GM21447 (cell line): ENCODE measurements around the gene SARDH.

Experiments used
- ATAC-seq: cut with Tn5 transposase; IDR thresholded peaks from one replicate; pipeline ENCODE4 v1.9.1; 2021; ENCODE audit not compliant: unreplicated experiment

The SARDH gene

DNA sequence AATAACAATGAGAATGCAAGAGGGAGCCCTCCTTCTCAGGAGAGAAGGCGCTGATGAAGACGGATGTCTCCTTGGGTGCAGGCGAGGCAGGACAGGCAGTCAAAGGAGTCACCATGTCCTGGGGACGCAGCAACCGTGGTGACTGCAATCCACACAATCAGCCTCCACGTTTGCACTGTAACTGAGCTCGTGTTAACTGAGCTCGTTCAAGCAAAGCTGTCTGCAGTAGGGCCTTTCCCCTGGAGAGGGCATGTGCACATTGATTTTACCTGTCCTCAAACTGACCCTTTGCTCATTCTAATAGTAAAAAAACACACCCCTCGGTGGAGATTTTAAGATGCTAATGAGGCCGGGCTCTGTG, 2.8 kb downstream of the SARDH start:
- ATAC-seq: no peak

DNA sequence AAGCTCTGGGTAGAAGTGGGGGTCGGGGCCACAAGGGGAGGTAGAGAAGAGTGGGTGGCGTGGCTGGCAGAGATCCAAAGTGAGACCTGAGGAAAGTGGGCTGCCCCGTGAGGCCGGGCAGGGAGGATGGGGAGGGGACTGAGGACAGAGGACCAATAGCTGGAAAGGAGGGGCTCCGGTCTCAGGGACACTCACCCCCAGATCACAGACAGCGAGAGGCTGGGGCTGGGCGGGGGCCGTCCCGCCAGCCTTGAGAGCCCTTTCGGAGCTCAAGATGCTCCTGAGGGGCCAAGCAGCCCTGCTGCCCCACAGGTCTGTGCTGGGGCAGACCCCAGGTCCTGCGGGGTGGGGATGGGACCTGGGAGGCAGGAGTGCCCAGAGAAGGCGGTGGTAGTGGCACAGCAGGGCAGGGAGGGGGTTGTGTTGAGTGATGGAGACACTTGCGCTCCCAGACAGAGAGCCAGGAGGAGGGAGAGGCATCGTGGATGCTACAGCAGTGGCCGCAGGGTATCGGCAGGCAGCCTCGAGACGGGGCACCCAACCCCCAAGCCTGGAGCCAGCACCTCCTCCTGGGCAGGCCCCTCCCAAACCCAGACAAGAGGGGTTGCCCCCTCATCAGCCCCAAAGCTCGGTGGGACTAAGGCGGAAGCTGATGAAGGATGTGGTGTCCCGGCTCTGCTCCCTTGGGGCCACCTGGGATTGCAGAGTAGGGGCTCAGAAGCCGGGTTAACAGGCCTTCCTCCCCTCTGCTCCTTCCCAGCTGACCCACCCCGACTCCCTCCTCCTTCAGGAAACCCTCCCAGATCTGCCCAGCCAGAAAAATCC, 3.4 kb downstream of the SARDH start:
- ATAC-seq: no peak

GRCh38 chr9:133733796-133734533, 4.2 kb downstream of the SARDH start:
- no peak for ATAC-seq

DNA sequence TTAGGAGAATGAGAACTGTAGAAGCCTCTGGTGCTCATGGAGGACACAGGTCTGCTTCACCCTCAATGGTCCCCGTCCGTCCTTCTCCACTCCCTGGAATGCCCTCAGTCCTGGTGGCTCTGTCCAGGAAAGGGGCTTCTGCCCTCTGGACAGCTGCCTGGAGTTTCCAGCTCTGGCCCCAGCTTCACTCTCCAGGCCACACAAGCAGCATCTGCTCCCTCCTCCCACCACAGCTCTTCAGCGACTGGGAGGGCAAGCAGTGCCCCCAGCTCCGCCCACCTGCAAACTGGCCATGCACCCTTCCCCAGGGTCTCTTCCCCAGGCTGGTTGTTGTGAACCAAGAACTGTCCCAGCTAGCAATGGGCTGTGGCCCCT, 4.7 kb downstream of the SARDH start:
- ATAC-seq: no peak

DNA sequence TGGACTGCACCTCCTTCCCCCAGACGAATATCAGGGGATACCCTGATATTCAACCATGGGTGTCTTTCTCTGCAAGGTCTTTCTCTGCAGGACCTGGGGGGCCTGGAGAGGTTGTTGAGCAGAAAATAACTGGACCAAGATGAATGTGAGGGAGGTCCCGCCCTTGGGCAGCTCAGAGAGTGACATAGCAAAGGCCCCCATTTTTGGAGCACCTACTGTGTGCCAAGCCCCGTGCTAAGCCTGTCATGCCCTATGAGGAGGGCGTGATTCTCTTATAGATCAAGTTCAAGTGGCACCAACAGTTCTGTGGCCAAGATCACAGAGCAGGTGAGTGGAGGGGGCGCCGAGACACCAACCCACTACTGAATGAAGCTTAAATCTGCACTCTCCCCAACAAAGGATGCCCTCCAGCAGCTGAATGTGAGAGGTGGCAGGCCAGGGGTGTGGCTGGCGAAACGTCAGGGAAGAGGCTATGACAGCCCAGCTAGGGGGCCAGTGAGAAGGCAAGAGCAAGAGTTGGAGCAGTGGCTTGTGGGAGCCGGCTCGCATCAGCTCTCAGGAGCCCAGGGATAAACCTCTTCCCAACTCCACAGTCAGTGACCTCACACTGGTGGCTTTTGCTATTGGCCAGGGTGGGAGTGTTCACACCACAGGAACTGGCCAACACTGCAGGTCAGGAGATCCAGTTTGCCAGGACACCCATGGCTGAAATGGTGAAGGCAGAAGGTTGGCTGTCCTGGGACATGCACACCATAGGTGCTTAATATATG, 5.3 kb downstream of the SARDH start:
- ATAC-seq: no peak

DNA sequence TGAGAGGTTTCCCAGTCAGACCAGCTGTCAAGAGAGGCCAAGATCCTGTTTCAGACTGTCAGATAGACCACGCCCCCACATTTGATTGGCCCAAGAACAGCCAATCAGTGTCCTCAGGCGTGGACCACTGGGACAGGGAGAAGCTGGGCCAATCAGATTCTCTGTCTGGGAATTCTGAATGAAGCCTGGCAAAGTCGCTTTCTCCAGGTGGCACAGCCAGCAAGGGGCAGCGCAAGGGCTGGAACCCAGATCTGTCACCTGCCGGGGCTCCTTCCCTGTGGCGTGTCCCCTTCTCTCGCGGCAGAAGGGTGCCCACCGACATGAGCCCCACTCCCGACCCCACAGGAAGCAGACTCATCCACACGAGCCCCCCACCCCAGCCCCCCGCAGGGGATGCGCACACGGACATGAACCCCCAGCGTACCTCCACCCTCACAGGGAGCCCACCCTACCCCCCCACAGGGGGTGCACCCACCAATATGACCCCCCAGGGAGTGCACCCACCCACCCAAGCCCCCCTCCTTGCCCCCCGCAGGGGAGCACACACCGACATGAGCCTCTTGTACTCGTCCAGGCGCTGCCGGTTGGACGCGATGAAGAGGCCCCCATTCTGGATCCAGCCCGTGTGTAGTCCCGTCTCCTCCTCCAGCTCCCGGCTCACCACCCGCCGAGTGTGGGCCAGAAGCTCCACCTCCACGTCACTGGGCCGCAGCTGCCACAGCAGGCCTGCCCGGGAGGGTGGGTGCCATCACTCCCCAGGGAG, 6.1 kb downstream of the SARDH start:
- no peak for ATAC-seq

- ATAC-seq: no peak
These were observed 7.0 kb downstream of the SARDH start for GRCh38 chr9:133730994-133731715.

DNA sequence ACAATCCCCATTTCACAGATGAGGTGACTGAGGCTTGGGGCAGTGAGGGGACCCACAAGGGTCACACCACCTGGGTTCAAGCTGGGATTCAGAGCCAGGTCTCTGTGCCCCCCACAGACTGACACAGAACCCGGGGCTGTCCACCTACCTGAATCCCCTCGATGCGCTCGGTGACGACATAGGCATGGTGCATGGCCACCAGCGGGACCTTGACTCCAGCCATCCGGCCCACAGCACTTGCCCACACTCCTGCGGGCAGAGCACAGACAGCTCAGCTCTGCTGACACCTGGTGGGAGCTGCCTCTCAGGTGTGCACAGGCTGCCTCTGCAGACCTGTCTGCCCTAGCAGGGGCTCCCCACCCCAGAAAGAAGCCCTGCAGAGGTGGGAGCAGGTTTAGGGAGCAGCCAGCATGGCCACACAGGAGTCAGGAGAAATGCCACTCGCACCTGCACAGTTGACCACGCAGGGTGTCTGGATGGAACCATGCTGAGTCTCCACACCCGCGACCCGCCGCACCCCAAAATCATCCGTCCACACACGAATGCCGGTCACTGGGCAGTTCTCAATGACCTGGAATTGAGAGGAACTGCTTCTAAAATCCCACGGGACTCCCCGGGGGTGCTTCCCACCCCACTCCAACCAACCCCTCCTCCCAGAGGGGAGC, 8.4 kb downstream of the SARDH start:
- ATAC-seq: no peak

- ATAC-seq: no peak
These were observed 9.1 kb downstream of the SARDH start for GRCh38 chr9:133728856-133729616.

GRCh38 chr9:133727876-133728441, 10.2 kb downstream of the SARDH start:
- ATAC-seq: no peak

GRCh38 chr9:133727277-133727875, 10.8 kb downstream of the SARDH start:
- ATAC-seq: no peak

- no peak for ATAC-seq
These were observed 11.5 kb downstream of the SARDH start for GRCh38 chr9:133726401-133727276.

DNA sequence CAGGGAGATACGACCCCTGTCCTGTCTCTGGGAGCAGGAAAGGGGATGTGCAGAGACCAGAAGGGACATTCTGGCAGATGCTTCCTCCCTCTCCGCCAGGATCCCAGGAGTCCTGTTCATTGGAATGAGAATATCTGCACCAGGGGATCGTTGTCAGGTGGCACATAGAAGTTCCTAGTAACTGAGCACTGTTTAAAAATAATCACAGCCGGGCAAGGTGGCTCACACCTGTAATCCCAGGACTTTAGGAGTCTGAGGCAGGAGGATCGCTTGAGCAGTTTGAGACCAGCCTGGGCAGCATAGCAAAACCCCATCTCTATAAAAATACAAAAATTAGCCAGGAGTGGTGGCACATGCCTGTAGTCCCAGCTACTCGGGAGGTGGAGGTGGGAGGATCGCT, 12.3 kb downstream of the SARDH start:
- no peak for ATAC-seq

DNA sequence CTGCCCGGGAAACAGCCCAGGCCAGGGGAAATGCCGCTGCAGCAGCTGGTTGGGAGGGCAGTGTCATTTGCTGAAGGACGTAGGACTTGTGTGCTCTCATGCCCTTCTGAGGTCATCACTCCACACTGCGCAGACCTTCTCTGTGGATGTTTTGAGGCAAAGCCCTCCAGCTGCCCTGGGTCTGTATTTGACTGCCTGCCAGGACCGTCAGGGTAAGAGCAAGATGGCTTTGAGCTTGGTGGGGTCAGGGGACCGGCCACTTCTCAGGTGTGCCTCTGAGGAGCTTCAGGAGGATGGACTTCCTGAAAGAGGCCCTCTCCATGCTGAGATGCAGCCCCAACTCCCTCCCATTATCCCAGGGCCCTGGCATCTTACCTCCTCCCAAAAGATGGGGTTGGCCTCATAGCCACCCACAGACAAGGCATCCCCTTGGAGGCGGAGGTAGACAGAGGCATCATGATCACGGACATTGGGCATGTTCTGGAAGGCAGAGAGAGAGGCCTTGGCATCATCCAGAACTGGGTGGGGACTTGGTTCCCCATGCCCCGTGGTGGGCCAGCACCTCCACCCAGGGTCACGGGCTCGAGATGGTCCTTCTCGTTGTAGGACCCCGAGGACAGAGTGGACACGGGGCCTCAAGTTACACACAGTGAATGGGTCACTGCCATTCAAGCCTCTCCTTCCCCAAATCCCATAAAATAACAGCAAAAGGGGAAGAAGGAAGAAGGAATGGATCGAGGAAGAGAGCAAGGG, 19.4 kb downstream of the SARDH start:
- ATAC-seq: no peak

- no peak for ATAC-seq
These were observed 20.8 kb downstream of the SARDH start for GRCh38 chr9:133717113-133718031.
